Vagina (tissue), 2 donors: ENCODE data around the gene KCNJ4. TPM values are rescaled to one million over a fixed set of nuclear protein-coding genes. Genes with fewer than 3 reads are reported as not detected.

Experiments used
- DNase-seq, 2 donors: peaks; one replicate each; pipeline ENCODE4 v3.0.0-alpha.2; 2017; ENCODE audit errors: extremely low spot score in 2 of 2
- H3K27ac ChIP-seq: fragments of 200-600 bp; sonication (generic); one replicate; pipeline ENCODE4 v1.5.1; 2019
- H3K27me3 ChIP-seq: fragments of 200-600 bp; sonication (generic); one replicate; pipeline ENCODE4 v1.5.1; 2019
- H3K36me3 ChIP-seq, 2 donors: fragments of 200-600 bp; sonication (generic); one replicate each; pipeline ENCODE4 v1.5.1; 2017 to 2019
- H3K4me1 ChIP-seq: fragments of 200-600 bp; sonication (generic); one replicate; pipeline ENCODE4 v1.5.1; 2019
- H3K4me3 ChIP-seq, 2 donors: fragments of 200-600 bp; sonication (generic); 1 replicate in 1 of 2; 2 replicates in 1 of 2; pipeline ENCODE4 v1.5.1; 2016 to 2019
- H3K9me3 ChIP-seq: fragments of 200-600 bp; sonication (generic); one replicate; pipeline ENCODE4 v1.5.1; 2019
- POLR2A ChIP-seq, 2 donors: fragments of 450-650 bp; IDR thresholded peaks; one replicate each; pipeline ENCODE4 v1.6.1; 2017; ENCODE audit warnings: antibody characterized with exemption in 2 of 2, mild to moderate bottlenecking in 2 of 2, moderate library complexity in 2 of 2
- POLR2AphosphoS5 ChIP-seq, 2 donors: sonication (generic); formaldehyde crosslinking; IDR thresholded peaks; one replicate each; pipeline ENCODE4 v1.9.0; 2017; ENCODE audit warnings: antibody characterized with exemption in 2 of 2, mild to moderate bottlenecking in 2 of 2, low read depth in 1 of 2; ENCODE audit not compliant: insufficient read depth in 1 of 2
- intact Hi-C: fragments of 100-400 bp; cut with DNase I; formaldehyde crosslinking; loops from one replicate; pipeline ENCODE4 v1.15.1; 2023
- total RNA-seq: library from RNA; depleted of rRNA; stranded (reverse); fragments of >200 nt; gene quantifications from one replicate; pipeline ENCODE4 v1.2.3, GENCODE V29; 2016
- TF ChIP-seq, protein P1 (sequence below), 3 experiments: fragments of 450-650 bp in 2 of 3; fragments of 200-600 bp in 1 of 3; sonication (generic) in 1 of 3; IDR thresholded peaks; one replicate each; pipeline ENCODE4 v1.5.1; 2017 to 2019; ENCODE audit warnings: antibody characterized with exemption in 3 of 3, mild to moderate bottlenecking in 2 of 3, moderate library complexity in 2 of 3

The KCNJ4 gene
- total RNA-seq, 1 donor from 2014 or later, result not detected

GRCh38 chr22:38449776-38450175, 5.2 kb downstream of the KCNJ4 start:
- TF ChIP-seq, protein P1, sequence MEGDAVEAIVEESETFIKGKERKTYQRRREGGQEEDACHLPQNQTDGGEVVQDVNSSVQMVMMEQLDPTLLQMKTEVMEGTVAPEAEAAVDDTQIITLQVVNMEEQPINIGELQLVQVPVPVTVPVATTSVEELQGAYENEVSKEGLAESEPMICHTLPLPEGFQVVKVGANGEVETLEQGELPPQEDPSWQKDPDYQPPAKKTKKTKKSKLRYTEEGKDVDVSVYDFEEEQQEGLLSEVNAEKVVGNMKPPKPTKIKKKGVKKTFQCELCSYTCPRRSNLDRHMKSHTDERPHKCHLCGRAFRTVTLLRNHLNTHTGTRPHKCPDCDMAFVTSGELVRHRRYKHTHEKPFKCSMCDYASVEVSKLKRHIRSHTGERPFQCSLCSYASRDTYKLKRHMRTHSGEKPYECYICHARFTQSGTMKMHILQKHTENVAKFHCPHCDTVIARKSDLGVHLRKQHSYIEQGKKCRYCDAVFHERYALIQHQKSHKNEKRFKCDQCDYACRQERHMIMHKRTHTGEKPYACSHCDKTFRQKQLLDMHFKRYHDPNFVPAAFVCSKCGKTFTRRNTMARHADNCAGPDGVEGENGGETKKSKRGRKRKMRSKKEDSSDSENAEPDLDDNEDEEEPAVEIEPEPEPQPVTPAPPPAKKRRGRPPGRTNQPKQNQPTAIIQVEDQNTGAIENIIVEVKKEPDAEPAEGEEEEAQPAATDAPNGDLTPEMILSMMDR (IDR thresholded peaks at IDR 0.05), result no peak
- TF ChIP-seq POLR2AphosphoS5 (IDR thresholded peaks at IDR 0.05; ENCODE audit: insufficient read depth in 1 of 2, low read depth in 1 of 2), result no peak
- TF ChIP-seq POLR2A (IDR thresholded peaks at IDR 0.05), result no peak
- H3K4me3 ChIP-seq, result no peak overlapping the region
- no peaks in the 10 kb centered on the region for H3K9me3 ChIP-seq
- H3K4me1 ChIP-seq, result no peaks in the 10 kb centered on the region
- H3K36me3 ChIP-seq, result no peaks in the 10 kb centered on the region
- intact Hi-C loops, result no loop called here
- no peak overlapping the region for H3K27ac ChIP-seq
- no peak for DNase-seq
- H3K27me3 ChIP-seq, result peaks cover 2% of the 10 kb centered on the region

DNA sequence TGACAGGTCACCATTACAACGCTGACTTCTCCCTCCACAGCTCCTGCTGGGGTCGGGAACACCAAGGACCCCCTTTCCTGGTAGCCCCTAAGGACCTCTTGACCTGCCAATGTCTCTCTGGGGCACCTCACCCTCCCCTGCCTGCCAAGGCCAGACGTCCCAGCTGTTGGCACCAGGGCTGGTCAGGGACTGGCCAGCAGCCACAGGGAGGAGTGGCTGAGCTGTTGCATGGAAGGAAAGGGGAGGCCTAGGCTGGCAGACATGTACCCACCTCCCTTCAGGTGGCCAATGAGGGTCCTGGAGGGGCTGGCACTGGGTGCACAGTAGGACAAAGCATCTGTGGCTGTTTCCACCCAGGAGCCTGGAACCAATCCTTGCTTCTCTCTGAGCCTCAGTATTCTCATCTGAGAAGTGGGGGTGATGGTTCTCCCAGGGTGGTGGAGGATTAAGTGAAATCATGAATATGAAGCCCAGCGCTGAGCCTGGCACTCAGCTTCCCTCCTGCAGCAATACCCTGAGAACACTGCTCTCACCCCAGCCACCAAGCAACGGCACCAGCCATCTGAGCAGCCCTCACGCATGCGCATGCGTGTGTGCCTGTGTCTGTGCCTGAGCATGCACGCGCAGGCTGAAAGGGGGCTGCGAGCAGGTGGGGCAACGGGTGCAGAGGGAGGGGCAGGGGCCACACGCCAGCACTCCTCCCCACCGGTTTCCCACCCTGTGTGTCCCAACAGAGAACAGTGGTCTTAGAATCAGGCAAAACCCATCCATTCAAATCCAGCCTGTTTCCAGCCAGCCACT, 5.9 kb downstream of the KCNJ4 start:
- no peak for DNase-seq
- TF ChIP-seq, protein P1 (IDR thresholded peaks at IDR 0.05), result no peak
- no peak for TF ChIP-seq POLR2A (IDR thresholded peaks at IDR 0.05)
- TF ChIP-seq POLR2AphosphoS5 (IDR thresholded peaks at IDR 0.05; ENCODE audit: insufficient read depth in 1 of 2, low read depth in 1 of 2), result no peak
- H3K9me3 ChIP-seq, result no peaks in the 10 kb centered on the region
- H3K4me1 ChIP-seq, result no peaks in the 10 kb centered on the region
- no peak overlapping the region for H3K4me3 ChIP-seq
- H3K27ac ChIP-seq, result no peak overlapping the region
- H3K27me3 ChIP-seq, result no peaks in the 10 kb centered on the region
- H3K36me3 ChIP-seq, result no peaks in the 10 kb centered on the region
- intact Hi-C loops, result no loop called here

DNA sequence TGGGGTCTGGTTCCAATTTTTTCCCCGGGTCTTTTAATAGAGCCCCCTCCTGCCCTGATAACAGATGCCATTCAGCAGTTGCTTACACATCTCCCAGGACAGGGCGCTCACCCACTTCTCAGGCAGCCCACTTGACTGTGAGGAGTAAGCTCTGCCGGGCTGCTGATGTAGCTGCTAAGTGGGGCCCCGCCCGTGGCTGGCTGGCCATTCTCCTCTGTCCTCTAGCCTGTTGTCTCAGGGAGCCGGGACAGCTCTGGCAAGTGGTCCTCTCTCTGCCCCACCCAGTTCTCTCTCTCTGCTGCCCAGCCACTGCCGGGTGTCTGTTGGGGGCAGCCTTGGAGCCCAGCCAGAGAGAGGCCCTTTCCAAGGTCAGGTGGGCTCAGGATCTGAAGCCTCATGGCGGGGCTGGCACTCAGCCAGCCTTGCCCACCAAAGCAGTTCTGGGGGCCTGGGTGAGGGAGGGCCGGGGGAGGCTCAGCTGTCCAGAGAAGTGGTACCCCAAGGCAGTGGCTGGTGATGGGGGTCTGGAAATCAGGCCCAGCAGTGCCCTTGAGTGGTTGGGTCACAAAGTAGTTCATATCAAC, 8.9 kb downstream of the KCNJ4 start:
- Histone ChIP-seq H3K4me3 (no peak overlapping the region), H3K27ac (no peak overlapping the region), H3K9me3 (no peaks in the 10 kb centered on the region), H3K27me3 (no peaks in the 10 kb centered on the region), H3K4me1 (no peaks in the 10 kb centered on the region), H3K36me3 (no peaks in the 10 kb centered on the region)
- no peak for DNase-seq
- no peak for TF ChIP-seq POLR2AphosphoS5 (IDR thresholded peaks at IDR 0.05; ENCODE audit: insufficient read depth in 1 of 2, low read depth in 1 of 2)
- no peak for TF ChIP-seq POLR2A (IDR thresholded peaks at IDR 0.05)
- TF ChIP-seq, protein P1 (IDR thresholded peaks at IDR 0.05), result no peak
- intact Hi-C loops, result no loop called here

GRCh38 chr22:38444783-38445182, 10.2 kb downstream of the KCNJ4 start:
- no peak overlapping the region for H3K27ac ChIP-seq
- DNase-seq, result no peak
- H3K27me3 ChIP-seq, result no peaks in the 10 kb centered on the region
- no peaks in the 10 kb centered on the region for H3K4me1 ChIP-seq
- TF ChIP-seq, protein P1 (IDR thresholded peaks at IDR 0.05), result no peak
- no peak for TF ChIP-seq POLR2A (IDR thresholded peaks at IDR 0.05)
- no peak for TF ChIP-seq POLR2AphosphoS5 (IDR thresholded peaks at IDR 0.05; ENCODE audit: insufficient read depth in 1 of 2, low read depth in 1 of 2)
- no peak overlapping the region for H3K4me3 ChIP-seq
- no peaks in the 10 kb centered on the region for H3K36me3 ChIP-seq
- intact Hi-C loops, result no loop called here
- H3K9me3 ChIP-seq, result no peaks in the 10 kb centered on the region
